C4-2B (cell line): Measurements from ENCODE around the gene CLEC11A.
"Not testable (repeated sequence)": the region's sequence is repeated elsewhere in the genome, so short reads cannot be mapped to it uniquely, and the experiment has no call there.

Experiments used
- CTCF ChIP-seq: fragments of 450-650 bp; conservative IDR thresholded peaks from 2 replicates; pipeline ENCODE4 v1.5.1; 2017; ENCODE audit warnings: mild to moderate bottlenecking
- ZFX ChIP-seq: fragments of 450-650 bp; IDR thresholded peaks from 2 replicates; pipeline ENCODE4 v1.6.1; 2017

- TF ChIP-seq CTCF, ZFX: not testable (repeated sequence)
These were observed 49.7 kb downstream of the CLEC11A start for GRCh38 chr19:50772912-50773311.
